H1 (cell line): Measurements from ENCODE around the gene TPPP. TPM values are rescaled to one million over a fixed set of nuclear protein-coding genes. Genes with fewer than 3 reads are reported as not detected.
A peak's percentile ranks its signal among the peaks of the same experiment; 100 is the strongest.

ENCODE experiments used
- CTCF ChIA-PET: fragments of 300-600 bp; sonication (Branson Sonifier 250); formaldehyde crosslinking; loops from one replicate; lab custom pipeline; 2021; ENCODE audit not compliant: partially characterized antibody; lab: Charles Lee
- POLR2A ChIA-PET: fragments of 300-600 bp; sonication (Branson Sonifier 250); formaldehyde crosslinking; loops from one replicate; lab custom pipeline; 2021; ENCODE audit warnings: inconsistent platforms; ENCODE audit not compliant: partially characterized antibody; lab: Charles Lee
- DNase-seq, 2 experiments: peaks; one replicate each; pipeline versions ENCODE4 v3.0.0 to v3.0.0-alpha.2; 2010 to 2022; ENCODE audit warnings: low spot score in 2 of 2, low read depth in 1 of 2, mixed read lengths in 1 of 2
- FAIRE-seq: peaks from 2 replicates; lab custom pipeline; 2011; peaks lifted over from hg19 to GRCh38; lab: Jason Lieb, UNC
- H2AFZ ChIP-seq: 2 replicates; pipeline ENCODE4 v1.8.1; 2012; ENCODE audit warnings: low read length, inconsistent platforms
- H2AK5ac ChIP-seq: 2 replicates; pipeline ENCODE4 v1.6.1; 2013; ENCODE audit warnings: low read depth, low read length
- H2BK120ac ChIP-seq: replicated peaks from 2 replicates; pipeline ENCODE3; 2013; ENCODE audit warnings: low read depth, low read length, inconsistent platforms
- H2BK12ac ChIP-seq: 2 replicates; pipeline ENCODE4 v1.6.1; 2013; ENCODE audit warnings: low read depth, low read length
- H2BK15ac ChIP-seq: 2 replicates; pipeline ENCODE4 v1.6.1; 2013; ENCODE audit warnings: low read length
- H2BK20ac ChIP-seq: 2 replicates; pipeline ENCODE4 v1.6.1; 2013; ENCODE audit warnings: low read length
- H2BK5ac ChIP-seq: 2 replicates; pipeline ENCODE4 v1.6.1; 2013; ENCODE audit warnings: low read depth, low read length
- H3K14ac ChIP-seq: 2 replicates; pipeline ENCODE4 v1.6.1; 2013; ENCODE audit warnings: inconsistent platforms; ENCODE audit not compliant: insufficient read length
- H3K18ac ChIP-seq: 2 replicates; pipeline ENCODE4 v1.6.1; 2013; ENCODE audit warnings: low read length; ENCODE audit errors: extremely low read depth
- H3K23ac ChIP-seq: 2 replicates; pipeline ENCODE4 v1.6.1; 2013; ENCODE audit warnings: inconsistent platforms; ENCODE audit not compliant: insufficient read length
- H3K23me2 ChIP-seq: 2 replicates; pipeline ENCODE4 v1.6.1; 2013; ENCODE audit warnings: low read depth, low read length
- H3K27ac ChIP-seq: 2 replicates; pipeline ENCODE4 v1.6.1; 2011; ENCODE audit warnings: low read depth, low read length, inconsistent platforms
- H3K27me3 ChIP-seq, 4 experiments: replicated peaks in 1 of 4; 1 replicate in 1 of 4; 2 replicates in 3 of 4; pipeline versions ENCODE4 v1.6.1 to v1.8.1; 2011 to 2013; ENCODE audit warnings: low read length in 3 of 4, mild to moderate bottlenecking in 3 of 4, inconsistent platforms in 2 of 4, mixed read lengths in 2 of 4, moderate library complexity in 1 of 4; ENCODE audit not compliant: control insufficient read depth in 3 of 4, insufficient read depth in 3 of 4; ENCODE audit errors: extremely low read depth in 1 of 4
- H3K36me3 ChIP-seq, 4 experiments: 2 replicates each; pipeline versions ENCODE4 v1.6.1 to v1.8.1; 2011 to 2013; ENCODE audit warnings: mild to moderate bottlenecking in 4 of 4, low read length in 3 of 4, moderate library complexity in 2 of 4, control low read depth in 1 of 4, inconsistent platforms in 1 of 4; ENCODE audit not compliant: insufficient read depth in 4 of 4, control insufficient read depth in 2 of 4
- H3K4ac ChIP-seq: replicated peaks from 2 replicates; pipeline ENCODE3; 2013; ENCODE audit warnings: low read length, low read depth, mixed read lengths, inconsistent platforms; ENCODE audit not compliant: insufficient read length
- H3K4me1 ChIP-seq, 4 experiments: replicated peaks in 1 of 4; 1 replicate in 1 of 4; 2 replicates in 3 of 4; pipeline versions ENCODE4 v1.6.1 to v1.8.1; 2011 to 2013; ENCODE audit warnings: low read length in 3 of 4, inconsistent platforms in 2 of 4, mixed read lengths in 1 of 4; ENCODE audit not compliant: insufficient read depth in 4 of 4, control insufficient read depth in 3 of 4
- H3K4me2 ChIP-seq, 2 experiments: 2 replicates each; pipeline versions ENCODE4 v1.6.1 to v1.8.1; 2011 to 2013; ENCODE audit warnings: low read depth in 2 of 2, low read length in 2 of 2, control low read depth in 1 of 2, inconsistent platforms in 1 of 2, mild to moderate bottlenecking in 1 of 2; ENCODE audit not compliant: insufficient read depth in 1 of 2
- H3K4me3 ChIP-seq, 4 experiments: fragments of 200-600, 300-600 bp in 1 of 4; sonication (generic), shearing (Covaris generic), sonication (Bioruptor Twin) in 1 of 4; 2 replicates each; pipeline versions ENCODE4 v1.5.1 to v1.8.1; 2011 to 2016; ENCODE audit warnings: low read length in 4 of 4, low read depth in 3 of 4, control low read depth in 2 of 4, inconsistent platforms in 2 of 4, mild to moderate bottlenecking in 2 of 4, mixed read lengths in 1 of 4, moderate library complexity in 1 of 4; ENCODE audit not compliant: insufficient read depth in 2 of 4; ENCODE audit errors: extremely low read depth in 1 of 4
- H3K56ac ChIP-seq: replicated peaks from 2 replicates; pipeline ENCODE3; 2013; ENCODE audit warnings: low read depth, mild to moderate bottlenecking, mixed read lengths, low read length, inconsistent platforms; ENCODE audit not compliant: insufficient read length
- H3K79me1 ChIP-seq: 2 replicates; pipeline ENCODE4 v1.6.1; 2013; ENCODE audit warnings: low read depth, low read length, control low read depth
- H3K79me2 ChIP-seq, 2 experiments: 2 replicates each; pipeline versions ENCODE4 v1.6.1 to v1.8.1; 2012 to 2013; ENCODE audit warnings: low read length in 2 of 2, mild to moderate bottlenecking in 2 of 2, inconsistent platforms in 1 of 2; ENCODE audit not compliant: insufficient read depth in 2 of 2, control insufficient read depth in 1 of 2
- H3K9ac ChIP-seq, 4 experiments: replicated peaks in 1 of 4; 1 replicate in 1 of 4; 2 replicates in 3 of 4; pipeline versions ENCODE4 v1.6.1 to v1.8.1; 2011 to 2013; ENCODE audit warnings: low read depth in 3 of 4, low read length in 3 of 4, control low read depth in 2 of 4, mild to moderate bottlenecking in 2 of 4, moderate library complexity in 2 of 4, inconsistent platforms in 1 of 4; ENCODE audit errors: extremely low read depth in 1 of 4
- H3K9me3 ChIP-seq, 2 experiments: 2 replicates each; pipeline versions ENCODE4 v1.6.1 to v1.8.1; 2012 to 2013; ENCODE audit warnings: mild to moderate bottlenecking in 2 of 2, moderate library complexity in 2 of 2, control low read depth in 1 of 2, inconsistent platforms in 1 of 2, low read depth in 1 of 2, low read length in 1 of 2, mixed read lengths in 1 of 2; ENCODE audit not compliant: insufficient read depth in 2 of 2
- H4K20me1 ChIP-seq, 2 experiments: replicated peaks in 1 of 2; 2 replicates each; pipeline versions ENCODE3 to v1.8.1; 2011 to 2013; ENCODE audit warnings: inconsistent platforms in 2 of 2, low read length in 2 of 2, mild to moderate bottlenecking in 1 of 2; ENCODE audit not compliant: insufficient read depth in 2 of 2, control insufficient read depth in 1 of 2
- H4K5ac ChIP-seq: 2 replicates; pipeline ENCODE4 v1.6.1; 2013; ENCODE audit warnings: low read length, low read depth, mixed read lengths, inconsistent platforms; ENCODE audit not compliant: insufficient read length
- H4K8ac ChIP-seq: 2 replicates; pipeline ENCODE4 v1.8.0; 2013; ENCODE audit warnings: mild to moderate bottlenecking, moderate library complexity, low read length, inconsistent platforms; ENCODE audit not compliant: insufficient read depth; ENCODE audit errors: extremely low read depth
- H4K91ac ChIP-seq: replicated peaks from 2 replicates; pipeline ENCODE3; 2013; ENCODE audit warnings: low read length, mixed read lengths, inconsistent platforms; ENCODE audit not compliant: insufficient read length
- KDM4A ChIP-seq: IDR thresholded peaks from one replicate; pipeline ENCODE4 v1.7.1; 2012; ENCODE audit warnings: low read depth, mild to moderate bottlenecking, moderate library complexity, low read length, inconsistent platforms; ENCODE audit not compliant: severe bottlenecking
- NANOG ChIP-seq: IDR thresholded peaks from 2 replicates; pipeline ENCODE4 v1.6.1; 2011; ENCODE audit warnings: low read length, low read depth, mild to moderate bottlenecking, inconsistent platforms; ENCODE audit not compliant: insufficient read depth, poor library complexity, severe bottlenecking
- PHF8 ChIP-seq: fragments of 200-600 bp; sonication (generic); conservative IDR thresholded peaks from 2 replicates; pipeline ENCODE4 v1.7.1; 2012; ENCODE audit warnings: low read depth, mild to moderate bottlenecking, inconsistent platforms, low read length, moderate library complexity
- SIN3A ChIP-seq, 2 experiments: IDR thresholded peaks in 1 of 2; conservative IDR thresholded peaks in 1 of 2; 2 replicates each; pipeline ENCODE4 v1.6.1; 2011 to 2012; ENCODE audit warnings: low read length in 2 of 2, improper control_type of control experiment in 1 of 2, low read depth in 1 of 2, mild to moderate bottlenecking in 1 of 2
- WGBS, 2 experiments: shearing (Covaris generic) in 1 of 2; methylation state at CpG; one replicate each; pipeline versions ENCODE4 v1.1.6 to v1.1.7; 2013 to 2015; ENCODE audit warnings: low lambda C conversion rate in 2 of 2, mixed read lengths in 2 of 2, inconsistent platforms in 1 of 2, low coverage in 1 of 2, missing lambda C conversion rate in 1 of 2; ENCODE audit not compliant: insufficient replicate concordance in 2 of 2, insufficient coverage in 1 of 2, insufficient read length in 1 of 2; ENCODE audit errors: extremely low coverage in 1 of 2, missing lambda C conversion rate in 1 of 2; 5-methylcytosine and 5-hydroxymethylcytosine counted together
- polyA plus RNA-seq, 7 experiments: library from polyadenylated mRNA; depleted of rRNA in 3 of 7; stranded (reverse) in 5 of 7; unstranded in 2 of 7; fragments of >200 nt in 5 of 7; fragments of 200-250 nt in 2 of 7; gene quantifications; 1 replicate in 5 of 7; 2 replicates in 1 of 7; 4 replicates in 1 of 7; pipeline versions ENCODE4 v1.2.1 to v1.2.3, GENCODE V29; 2011 to 2013; ENCODE audit warnings: missing spikeins in 2 of 7, mixed read lengths in 2 of 7
- total RNA-seq: library from RNA; stranded (reverse); fragmentation: NEBNext Ultra II Directional; extraction: Animal tissue kit (Norgen Biotek cat#: 25700); gene quantifications from 2 replicates; pipeline ENCODE4 v1.2.1, GENCODE V29; 2021

The TPPP gene
- total and polyA plus RNA-seq, 2 of the 8 experiments (the other 6 are each of a cell fraction or from before 2014, with no cell fraction given): 0.36 to 0.93 TPM

DNA sequence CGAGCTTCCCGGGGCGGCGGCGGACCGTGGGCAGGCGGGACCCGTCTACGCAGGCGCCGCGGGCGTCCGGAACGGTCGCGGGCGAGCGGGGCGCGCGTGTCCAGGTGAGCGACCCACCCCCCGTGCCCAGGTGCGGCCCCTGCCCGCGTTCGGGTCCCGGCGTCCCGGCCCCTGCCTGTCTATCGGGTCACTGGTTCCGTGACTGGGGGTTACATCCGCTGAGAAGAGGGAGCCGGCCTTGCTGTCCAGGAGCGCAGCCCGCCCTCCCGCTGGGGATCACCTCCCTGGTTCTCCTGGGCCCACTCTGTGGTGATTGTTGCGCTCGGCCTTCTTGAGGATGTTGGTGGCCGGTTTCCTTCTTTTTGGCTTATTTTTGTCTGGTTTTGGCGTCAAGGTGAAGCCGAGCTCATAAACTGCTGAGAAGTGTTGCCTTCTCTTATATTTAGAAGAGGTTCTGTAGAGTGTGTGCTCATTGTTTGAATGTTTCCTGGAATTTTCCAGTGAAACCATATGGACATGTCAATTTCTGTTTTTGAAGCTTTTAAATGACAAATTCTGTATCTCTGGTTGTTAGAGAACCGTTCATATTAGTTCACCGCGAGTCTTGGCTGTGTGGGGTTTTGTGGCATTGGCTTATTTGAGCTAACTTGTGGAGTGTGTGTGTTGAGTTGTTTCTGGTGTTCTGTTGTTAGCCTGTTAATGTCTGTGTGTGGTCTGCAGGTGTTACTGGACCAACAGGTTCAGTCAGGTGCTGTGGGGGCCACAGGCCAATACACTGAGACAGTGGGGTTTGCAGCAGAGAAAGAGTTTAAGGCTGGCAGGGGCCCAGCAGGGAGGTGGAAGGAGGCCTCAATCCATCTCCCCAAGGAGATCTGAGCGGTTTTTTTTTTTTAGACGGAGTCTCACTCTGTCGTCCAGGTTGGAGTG lies 80.4 kb downstream of the TPPP start:
- Histone ChIP-seq H2AK5ac (0 out of 2 replicates have a peak overlapping the region, but pooled peaks have one; percentile 80), H3K79me2 (peaks cover 13 to 53% of the 10 kb centered on the region in 2 experiments), H3K9me3 (no peaks in the 10 kb centered on the region), H2AFZ (no peak overlapping the region), H4K8ac (peak overlapping the region; percentile 80; the same call in 1 of the 2 replicates), H4K5ac (no peak overlapping the region), H3K18ac (no peak overlapping the region), H3K4me1 (peaks cover 0 to 2% (median under 1%) of the 10 kb centered on the region in 4 experiments; a peak in 4 of 7 replicates), H3K9ac (peak overlapping the region; percentile 24 to 90 (median 67)), H2BK20ac (no peak overlapping the region), H3K4ac (no peak overlapping the region), H2BK5ac (no peak overlapping the region), H3K36me3 (no peaks in the 10 kb centered on the region; a peak in 1 of 8 replicates), H3K27ac (no peak overlapping the region), H3K27me3 (peaks cover 0 to 2% (median 0%) of the 10 kb centered on the region in 4 experiments; a peak in 1 of 7 replicates), H3K79me1 (peaks cover 12% of the 10 kb centered on the region), H2BK12ac (0 out of 2 replicates have a peak overlapping the region, but pooled peaks have one; percentile 60), H3K56ac (no peak overlapping the region), H3K23ac (no peak overlapping the region), H3K4me2 (peak overlapping the region; percentile 60 to 69), H4K91ac (no peak overlapping the region), H2BK120ac (no peak overlapping the region), H2BK15ac (peak overlapping the region; percentile 46; the same call in 1 of the 2 replicates), H3K4me3 (peak overlapping the region; percentile 77 to 90 (median 80)), H3K23me2 (peaks cover 5% of the 10 kb centered on the region; the same call in 1 of the 2 replicates), H3K14ac (no peak overlapping the region), H4K20me1 (peaks cover 0 to 23% of the 10 kb centered on the region in 2 experiments)
- TF ChIP-seq NANOG (no peak), SIN3A (conservative IDR thresholded peaks at IDR 0.05 in 1 of 2, IDR thresholded peaks at IDR 0.05 in 1 of 2; ENCODE audit: low read depth in 1 of 2, low read length in 2 of 2) (0 out of 4 replicates have a peak, but pooled peaks of 1 of the 2 experiments have one; percentile 6), PHF8 (0 out of 2 replicates have a peak, but pooled peaks have one; percentile 24), KDM4A (peak; percentile 81)
- WGBS, 2 experiments: 35% methylated on average over 15 of the region's 49 CpGs; no CpG with 5 or more reads in 1 of the 2 experiments
- CTCF ChIA-PET: interaction anchor here (1.1 to 1.5 kb wide), 3 partner anchors 10 to 165 kb away, joined by 3 to 4 read pairs (median 4); no protein-coding TSS in a partner anchor
- DNase-seq: peak in 1 of 2 experiments; percentile 63
- POLR2A ChIA-PET: interaction anchor here (1.3 to 1.6 kb wide), 3 partner anchors 10 to 257 kb away, joined by 3 to 5 read pairs (median 3); no protein-coding TSS in a partner anchor
- no peak for FAIRE-seq
